HK-2 (cell line): ENCODE measurements around the gene CUL1.
A peak's percentile ranks its signal among the peaks of the same experiment; 100 is the strongest.

Source experiments
- DNase-seq: peaks from one replicate; pipeline ENCODE4 v3.0.0-alpha.2; 2018; ENCODE audit not compliant: unreplicated experiment

The CUL1 gene

GRCh38 chr7:148698397-148699023 lies at the start of gene CUL1:
TSS of gene CUL1 (plus strand) at chr7:148698903. CDS start at chr7:148730123, 31,220 bp downstream.
- DNase-seq = peak; percentile 86

GRCh38 chr7:148650232-148650858 lies 48.4 kb upstream of the CUL1 start:
- DNase-seq = no peak

GRCh38 chr7:148652773-148653172 lies 45.9 kb upstream of the CUL1 start:
- no peak for DNase-seq

GRCh38 chr7:148657929-148658328 lies 40.8 kb upstream of the CUL1 start:
- DNase-seq = no peak

GRCh38 chr7:148661471-148661870 lies 37.2 kb upstream of the CUL1 start:
- DNase-seq = no peak

GRCh38 chr7:148662646-148663045 lies 36.1 kb upstream of the CUL1 start:
- DNase-seq = no peak

GRCh38 chr7:148664324-148664723 lies 34.4 kb upstream of the CUL1 start:
- DNase-seq = no peak

GRCh38 chr7:148665221-148665620 lies 33.5 kb upstream of the CUL1 start:
- DNase-seq = no peak

GRCh38 chr7:148669927-148670326 lies 28.8 kb upstream of the CUL1 start:
- no peak for DNase-seq

- no peak for DNase-seq
These were observed 28.3 kb upstream of the CUL1 start for GRCh38 chr7:148670374-148670773.

GRCh38 chr7:148670807-148671206 lies 27.9 kb upstream of the CUL1 start:
- DNase-seq = no peak

GRCh38 chr7:148672041-148672440 lies 26.7 kb upstream of the CUL1 start:
- no peak for DNase-seq

GRCh38 chr7:148674689-148675088 lies 24.0 kb upstream of the CUL1 start:
- DNase-seq = no peak

- no peak for DNase-seq
These were observed 22.4 kb upstream of the CUL1 start for GRCh38 chr7:148676291-148676690.

GRCh38 chr7:148681821-148682220 lies 16.9 kb upstream of the CUL1 start:
- no peak for DNase-seq

- DNase-seq = no peak
These were observed 14.3 kb upstream of the CUL1 start for GRCh38 chr7:148684289-148684830.

- no peak for DNase-seq
These were observed 12.3 kb upstream of the CUL1 start for GRCh38 chr7:148686312-148686937.

GRCh38 chr7:148687555-148687954 lies 11.1 kb upstream of the CUL1 start:
- DNase-seq = no peak

- DNase-seq = no peak
These were observed 10.2 kb upstream of the CUL1 start for GRCh38 chr7:148688526-148688925.

GRCh38 chr7:148693651-148694050 lies 5.1 kb upstream of the CUL1 start:
- no peak for DNase-seq

GRCh38 chr7:148694631-148695030 lies 4.1 kb upstream of the CUL1 start:
- DNase-seq = no peak

GRCh38 chr7:148695953-148696352 lies 2.8 kb upstream of the CUL1 start:
- DNase-seq = no peak

GRCh38 chr7:148696787-148697186 lies 1.9 kb upstream of the CUL1 start:
- no peak for DNase-seq
